HCT116 (cell line): ENCODE data around the gene NT5C1A.

Source experiments
- CTCF ChIP-seq, 3 experiments: fragments of 200-600 bp in 1 of 3; sonication (generic) in 1 of 3; IDR thresholded peaks in 2 of 3; conservative IDR thresholded peaks in 1 of 3; 2 replicates each; pipeline ENCODE4 v1.5.1; 2012 to 2017; ENCODE audit warnings: low read depth in 2 of 3, low read length in 2 of 3, antibody characterized with exemption in 1 of 3, borderline replicate concordance in 1 of 3, control low read depth in 1 of 3, mild to moderate bottlenecking in 1 of 3, mixed read lengths in 1 of 3, mixed run types in 1 of 3, moderate library complexity in 1 of 3; ENCODE audit not compliant: insufficient read depth in 1 of 3
- EZH2 ChIP-seq: fragments of 200-600 bp; sonication (generic); IDR thresholded peaks from 2 replicates; pipeline ENCODE4 v1.6.1; 2017; ENCODE audit warnings: antibody characterized with exemption, mixed run types
- POLR2A ChIP-seq: IDR thresholded peaks from 2 replicates; pipeline ENCODE4 v1.7.0; 2011; ENCODE audit warnings: borderline replicate concordance; ENCODE audit not compliant: insufficient read depth, insufficient read length; ENCODE audit errors: extremely low read depth
- REST ChIP-seq: IDR thresholded peaks from 2 replicates; pipeline ENCODE4 v1.6.1; 2012; ENCODE audit warnings: low read depth
- TCF7L2 ChIP-seq: IDR thresholded peaks from 2 replicates; pipeline ENCODE4 v1.7.0; 2011; ENCODE audit warnings: borderline replicate concordance, inconsistent platforms; ENCODE audit not compliant: insufficient read depth, insufficient read length; ENCODE audit errors: extremely low read depth
- YY1 ChIP-seq: IDR thresholded peaks from 2 replicates; pipeline ENCODE4 v1.6.1; 2011; ENCODE audit warnings: low read length, low read depth, moderate library complexity, mild to moderate bottlenecking; ENCODE audit not compliant: insufficient replicate concordance; ENCODE audit errors: extremely low read depth

GRCh38 chr1:39671793-39672550 is at the start of gene NT5C1A:
- TF ChIP-seq EZH2 (no peak), CTCF (IDR thresholded peaks at IDR 0.05 in 2 of 3, conservative IDR thresholded peaks at IDR 0.05 in 1 of 3; ENCODE audit: borderline replicate concordance in 1 of 3, insufficient read depth in 1 of 3, low read depth in 2 of 3, low read length in 2 of 3) (no peak), POLR2A (no peak), REST (no peak), TCF7L2 (no peak), YY1 (no peak)
